GM21447 (cell line): Measurements from ENCODE around the gene HIC2.
A peak's percentile ranks its signal among the peaks of the same experiment; 100 is the strongest.
"Not testable (repeated sequence)": the region's sequence is repeated elsewhere in the genome, so short reads cannot be mapped to it uniquely, and the experiment has no call there.

Source experiments
- ATAC-seq: cut with Tn5 transposase; IDR thresholded peaks from one replicate; pipeline ENCODE4 v1.9.1; 2021; ENCODE audit not compliant: unreplicated experiment

Gene HIC2

GRCh38 chr22:21449531-21450319 lies 32.6 kb downstream of the HIC2 start:
- no peak for ATAC-seq

- ATAC-seq = no peak
Observed at GRCh38 chr22:21450320-21450831, 33.2 kb downstream of the HIC2 start.

- ATAC-seq = no peak
Observed at GRCh38 chr22:21450858-21451353, 33.7 kb downstream of the HIC2 start.

- no peak for ATAC-seq
Observed at GRCh38 chr22:21451545-21452520, 34.7 kb downstream of the HIC2 start.

DNA sequence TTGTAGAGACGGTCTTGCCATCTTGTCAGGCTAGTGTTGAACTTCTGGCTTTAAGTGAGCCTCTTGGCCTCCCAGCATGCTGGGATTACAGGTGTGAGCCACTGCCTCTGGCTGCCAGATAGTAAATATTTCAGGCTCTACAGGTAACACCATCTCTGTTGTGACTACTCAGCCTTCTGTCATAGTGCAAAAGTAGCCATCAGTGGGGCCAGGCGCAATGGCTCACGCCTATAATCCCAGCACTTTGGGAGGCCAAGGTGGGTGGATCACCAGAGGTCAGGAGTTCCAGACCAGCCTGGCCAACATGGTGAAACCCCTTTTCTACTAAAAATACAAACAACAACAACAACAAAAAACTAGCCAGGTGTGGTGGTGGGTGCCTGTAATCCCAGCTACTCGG lies 35.5 kb downstream of the HIC2 start:
- ATAC-seq = not testable (repeated sequence)

DNA sequence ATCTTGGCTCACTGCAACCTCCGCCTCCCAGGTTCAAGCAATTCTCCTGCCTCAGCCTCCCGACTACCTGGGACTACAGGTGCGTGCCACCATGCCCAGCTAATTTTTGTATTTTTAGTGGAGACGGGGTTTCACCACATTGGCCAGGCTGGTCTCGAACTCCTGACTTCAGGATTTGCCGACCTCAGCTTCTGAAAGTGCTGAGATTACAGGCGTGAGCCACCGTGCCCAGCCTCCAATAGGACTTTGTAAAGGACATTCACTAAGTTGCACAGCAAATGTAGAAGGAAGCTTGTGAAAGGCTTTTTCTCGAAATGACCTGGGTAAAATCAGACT lies 37.8 kb downstream of the HIC2 start:
- not testable (repeated sequence) for ATAC-seq

GRCh38 chr22:21455334-21456089 lies 38.3 kb downstream of the HIC2 start:
- ATAC-seq = no peak

GRCh38 chr22:21457023-21457787 lies 40.0 kb downstream of the HIC2 start:
- ATAC-seq = no peak

DNA sequence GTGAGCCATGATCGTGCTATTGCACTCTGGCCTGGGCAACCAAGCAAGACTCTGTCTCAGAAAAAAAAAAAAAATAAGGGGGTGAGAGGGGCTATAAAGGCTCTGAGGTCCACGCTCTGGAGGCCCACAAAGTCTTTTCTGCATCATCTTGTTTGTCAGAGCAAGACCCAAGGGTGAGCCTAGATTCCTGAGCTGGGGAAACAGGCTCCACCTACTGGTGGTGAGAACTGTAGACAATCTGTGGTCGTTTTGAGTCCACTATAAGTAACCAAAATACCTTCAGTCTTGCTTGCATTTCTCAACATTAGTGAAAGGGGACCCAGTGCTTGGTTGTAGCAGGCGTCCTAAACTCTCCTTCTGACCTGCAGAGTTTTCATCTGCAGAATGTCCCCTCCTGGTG lies 45.5 kb downstream of the HIC2 start:
- ATAC-seq = not testable (repeated sequence)

- peak; percentile 7 for ATAC-seq
Observed at GRCh38 chr22:21467337-21468193, 50.4 kb downstream of the HIC2 start, which contains the start of gene TMEM191C. TSS of gene TMEM191C (plus strand) at chr22:21467387. CDS start at chr22:21467460, 73 bp downstream.

- ATAC-seq = peak; percentile 87
Observed at GRCh38 chr22:21468194-21469096, 51.3 kb downstream of the HIC2 start.

DNA sequence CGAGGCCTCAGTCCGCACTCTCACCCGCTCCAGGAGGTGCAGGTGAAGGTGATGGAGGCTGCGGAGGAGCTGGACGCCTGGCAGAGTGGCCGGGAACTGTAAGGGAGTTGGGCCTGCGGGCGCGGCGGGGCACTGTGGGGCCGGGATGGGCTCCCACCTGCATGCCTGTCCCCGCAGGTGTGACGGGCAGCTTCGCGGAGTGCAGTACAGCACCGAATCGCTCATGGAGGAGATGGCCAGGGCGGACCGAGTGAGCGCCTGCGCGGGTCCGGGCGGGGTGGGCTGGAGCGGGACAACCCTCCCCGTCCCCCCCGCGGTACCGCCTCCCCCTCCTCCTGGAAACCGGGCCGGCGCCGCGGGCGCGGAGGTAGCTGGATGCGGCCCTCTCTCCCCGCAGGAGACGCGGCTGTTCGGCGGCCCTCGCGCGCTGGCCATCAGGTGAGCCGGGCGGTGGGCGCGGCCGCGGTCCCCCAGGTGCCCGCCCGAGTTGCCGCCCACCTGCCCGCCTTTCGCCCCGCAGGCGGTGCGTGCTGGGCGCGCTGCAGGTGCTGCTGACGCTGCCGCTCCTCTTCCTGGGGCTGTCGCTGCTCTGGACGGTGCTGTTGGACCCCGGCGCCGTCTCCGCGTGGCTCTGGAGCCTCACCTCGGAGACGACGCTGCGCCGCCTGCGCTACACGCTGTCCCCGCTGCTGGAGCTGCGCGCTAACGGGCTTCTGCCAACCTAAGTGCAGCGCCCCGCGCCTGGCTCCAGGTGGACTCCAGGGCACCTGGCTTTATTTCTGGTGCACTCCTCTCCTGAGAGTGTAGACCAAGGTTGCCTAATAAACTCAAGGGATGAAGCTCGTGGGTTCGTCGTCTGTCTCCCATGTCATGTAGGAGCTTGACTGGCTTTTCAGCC lies 52.2 kb downstream of the HIC2 start:
- not testable (repeated sequence) for ATAC-seq

- ATAC-seq = not testable (repeated sequence)
Observed at GRCh38 chr22:21472984-21473383, 55.8 kb downstream of the HIC2 start.

GRCh38 chr22:21473664-21474063 lies 56.5 kb downstream of the HIC2 start:
- ATAC-seq = not testable (repeated sequence)

- not testable (repeated sequence) for ATAC-seq
Observed at GRCh38 chr22:21484039-21484438, 66.9 kb downstream of the HIC2 start.

DNA sequence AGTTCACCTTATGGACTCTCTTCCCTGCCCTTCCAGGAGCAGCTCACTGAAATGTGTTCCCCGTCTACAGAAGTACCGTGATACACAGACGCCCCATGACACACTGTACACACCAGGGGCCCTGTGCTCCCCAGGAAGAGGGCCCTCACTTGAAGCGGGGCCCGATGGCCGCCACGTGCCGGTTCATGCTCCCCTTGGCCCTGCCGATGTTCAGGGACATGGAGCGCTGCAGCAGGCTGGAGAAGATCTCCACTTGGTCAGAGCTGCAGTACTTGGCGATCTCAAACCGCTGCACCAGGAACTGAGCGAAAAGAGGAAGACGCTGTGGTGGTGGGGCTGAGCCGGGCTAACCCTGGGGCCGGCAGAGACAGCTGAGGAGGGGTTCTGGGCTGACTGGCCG lies 70.6 kb downstream of the HIC2 start:
- not testable (repeated sequence) for ATAC-seq

- not testable (repeated sequence) for ATAC-seq
Observed at GRCh38 chr22:21489149-21489680, 72.0 kb downstream of the HIC2 start.
